DMS79 (cell line): Measurements from ENCODE around the gene CAST.

Experiments
- DNase-seq: peaks from one replicate; lab custom pipeline; 2025; lab: John Stamatoyannopoulos, UW

CAST gene

GRCh38 chr5:96671441-96671840 lies 9.3 kb downstream of the CAST start:
- no peak for DNase-seq

GRCh38 chr5:96673127-96673526 lies 11.0 kb downstream of the CAST start:
- DNase-seq: no peak

GRCh38 chr5:96675882-96676281 lies 13.7 kb downstream of the CAST start:
- DNase-seq: no peak

- no peak for DNase-seq
Observed at GRCh38 chr5:96677496-96677895, 15.3 kb downstream of the CAST start.

GRCh38 chr5:96679293-96679692 lies 17.1 kb downstream of the CAST start:
- DNase-seq: no peak

- DNase-seq: no peak
Observed at GRCh38 chr5:96680759-96681470, 18.7 kb downstream of the CAST start.

GRCh38 chr5:96683392-96683791 lies 21.2 kb downstream of the CAST start:
- no peak for DNase-seq

- no peak for DNase-seq
Observed at GRCh38 chr5:96683810-96684209, 21.6 kb downstream of the CAST start.

- no peak for DNase-seq
Observed at GRCh38 chr5:96687080-96687479, 24.9 kb downstream of the CAST start.

- no peak for DNase-seq
Observed at GRCh38 chr5:96687812-96688453, 25.8 kb downstream of the CAST start.

GRCh38 chr5:96690861-96691260 lies 28.7 kb downstream of the CAST start:
- DNase-seq: no peak

- DNase-seq: no peak
Observed at GRCh38 chr5:96691503-96692303, 29.5 kb downstream of the CAST start.

GRCh38 chr5:96692441-96692840 lies 30.3 kb downstream of the CAST start:
- no peak for DNase-seq

- DNase-seq: no peak
Observed at GRCh38 chr5:96699186-96699820, 37.1 kb downstream of the CAST start.

GRCh38 chr5:96702503-96703383 lies 40.6 kb downstream of the CAST start:
- peak; percentile 50 for DNase-seq

- no peak for DNase-seq
Observed at GRCh38 chr5:96703384-96703920, 41.3 kb downstream of the CAST start.

- DNase-seq: no peak
Observed at GRCh38 chr5:96703995-96704394, 41.8 kb downstream of the CAST start.

- no peak for DNase-seq
Observed at GRCh38 chr5:96706433-96707111, 44.4 kb downstream of the CAST start.

GRCh38 chr5:96708600-96708999 lies 46.4 kb downstream of the CAST start:
- no peak for DNase-seq

- no peak for DNase-seq
Observed at GRCh38 chr5:96709152-96709821, 47.1 kb downstream of the CAST start.
